ENCODE results near the gene ZNF467.

- TF ChIP-seq CTCF (conservative IDR thresholded peaks at IDR 0.05; ENCODE audit: low read depth, low read length) (no peak), EZH2 (IDR thresholded peaks at IDR 0.05; ENCODE audit: borderline replicate concordance, low read depth, low read length, poor library complexity, severe bottlenecking) (no peak)
These were observed 990 bp downstream of the ZNF467 start for GRCh38 chr7:149772241-149772955.
